OCI-LY1 (cell line): ENCODE results near the gene KIAA0319L.

Experiments used
- H2AFZ ChIP-seq: fragments of 200-600 bp; sonication (generic), shearing (Covaris generic); 2 replicates; pipeline ENCODE4 v1.6.0; 2014; ENCODE audit warnings: antibody characterized with exemption, mild to moderate bottlenecking, low read length
- H3F3A ChIP-seq: fragments of 200-600 bp; sonication (generic), shearing (Covaris generic); 2 replicates; pipeline ENCODE4 v1.6.0; 2014; ENCODE audit warnings: mild to moderate bottlenecking, antibody characterized with exemption, low read length, moderate library complexity; ENCODE audit not compliant: insufficient read depth
- H3K27ac ChIP-seq: fragments of 200-600 bp; sonication (generic); 2 replicates; pipeline ENCODE4 v1.5.1; 2014; ENCODE audit warnings: low read length, mixed run types, mild to moderate bottlenecking, low read depth; ENCODE audit not compliant: poor library complexity, severe bottlenecking
- H3K27me3 ChIP-seq: fragments of 200-600 bp; sonication (generic); 2 replicates; pipeline ENCODE4 v1.6.0; 2014; ENCODE audit warnings: antibody characterized with exemption, mild to moderate bottlenecking, low read length, moderate library complexity; ENCODE audit not compliant: insufficient read depth
- H3K36me3 ChIP-seq: fragments of 200-600 bp; sonication (generic); 2 replicates; pipeline ENCODE4 v1.6.1; 2014; ENCODE audit warnings: mild to moderate bottlenecking, antibody characterized with exemption, low read length, moderate library complexity, mixed read lengths; ENCODE audit not compliant: insufficient read depth
- H3K4me1 ChIP-seq: fragments of 200-600 bp; sonication (generic); 2 replicates; pipeline ENCODE4 v1.5.1; 2014; ENCODE audit warnings: mild to moderate bottlenecking, low read length, moderate library complexity; ENCODE audit not compliant: insufficient read depth, severe bottlenecking
- H3K4me2 ChIP-seq: fragments of 200-600 bp; sonication (generic), shearing (Covaris generic); 2 replicates; pipeline ENCODE4 v1.6.1; 2014; ENCODE audit warnings: low read length
- H3K4me3 ChIP-seq: fragments of 200-600 bp; sonication (generic); 2 replicates; pipeline ENCODE4 v1.5.1; 2014; ENCODE audit warnings: low read length, low read depth, mild to moderate bottlenecking, mixed read lengths; ENCODE audit not compliant: poor library complexity, severe bottlenecking
- H3K79me2 ChIP-seq: fragments of 200-600 bp; shearing (Covaris generic); 2 replicates; pipeline ENCODE4 v1.6.1; 2016; ENCODE audit warnings: mixed run types, low read length, mixed read lengths; ENCODE audit not compliant: insufficient read depth
- H3K9ac ChIP-seq: fragments of 200-600 bp; sonication (generic), shearing (Covaris generic); 2 replicates; pipeline ENCODE4 v1.6.1; 2014; ENCODE audit warnings: mild to moderate bottlenecking, low read length, mixed read lengths
- H3K9me2 ChIP-seq: fragments of 200-600 bp; sonication (generic), shearing (Covaris generic); 2 replicates; pipeline ENCODE4 v1.6.1; 2014; ENCODE audit warnings: low read depth, mild to moderate bottlenecking, low read length, mixed read lengths
- H3K9me3 ChIP-seq: fragments of 200-600 bp; shearing (Covaris generic); 2 replicates; pipeline ENCODE4 v1.6.1; 2014; ENCODE audit warnings: low read length, mixed read lengths
- H4K20me1 ChIP-seq: fragments of 200-600 bp; sonication (generic), shearing (Covaris generic); 2 replicates; pipeline ENCODE4 v1.6.0; 2016; ENCODE audit warnings: mild to moderate bottlenecking, low read length; ENCODE audit not compliant: insufficient read depth
- CTCF ChIP-seq: fragments of 200-600 bp; sonication (generic), shearing (Covaris generic); IDR thresholded peaks from 2 replicates; pipeline ENCODE4 v1.5.1; 2017; ENCODE audit warnings: mild to moderate bottlenecking, antibody characterized with exemption, low read length, moderate library complexity, mixed read lengths
- EZH2 ChIP-seq: fragments of 200-600 bp; sonication (generic), shearing (Covaris generic); IDR thresholded peaks from 2 replicates; pipeline ENCODE4 v1.8.0; 2017; ENCODE audit warnings: borderline replicate concordance, mixed run types, mild to moderate bottlenecking, antibody characterized with exemption, low read length, moderate library complexity, mixed read lengths

Gene KIAA0319L

GRCh38 chr1:35447278-35447677 is 109.9 kb downstream of the KIAA0319L start:
- H3K27ac ChIP-seq = no peak overlapping the region
- H3K36me3 ChIP-seq = peaks cover 35% of the 10 kb centered on the region; the same call in 1 of the 2 replicates
- no peaks in the 10 kb centered on the region for H3K9me2 ChIP-seq
- H2AFZ ChIP-seq = no peak overlapping the region
- H3K9ac ChIP-seq = no peak overlapping the region
- no peaks in the 10 kb centered on the region for H3F3A ChIP-seq
- no peaks in the 10 kb centered on the region for H4K20me1 ChIP-seq
- H3K79me2 ChIP-seq = no peaks in the 10 kb centered on the region
- H3K4me2 ChIP-seq = no peak overlapping the region
- TF ChIP-seq EZH2 (no peak), CTCF (no peak)
- no peaks in the 10 kb centered on the region for H3K27me3 ChIP-seq
- peaks cover 17% of the 10 kb centered on the region for H3K4me1 ChIP-seq
- no peak overlapping the region for H3K4me3 ChIP-seq
- H3K9me3 ChIP-seq = no peaks in the 10 kb centered on the region

GRCh38 chr1:35444519-35444774 is 112.8 kb downstream of the KIAA0319L start:
- Histone ChIP-seq H3K4me1 (peaks cover 10% of the 10 kb centered on the region), H4K20me1 (no peaks in the 10 kb centered on the region), H3F3A (no peaks in the 10 kb centered on the region), H3K9me2 (no peaks in the 10 kb centered on the region), H3K36me3 (peaks cover 37% of the 10 kb centered on the region; the same call in 1 of the 2 replicates), H3K79me2 (no peaks in the 10 kb centered on the region), H3K4me2 (no peak overlapping the region), H3K27ac (no peak overlapping the region), H2AFZ (no peak overlapping the region), H3K9me3 (no peaks in the 10 kb centered on the region), H3K9ac (no peak overlapping the region), H3K4me3 (no peak overlapping the region), H3K27me3 (no peaks in the 10 kb centered on the region)
- no peak for TF ChIP-seq EZH2
- TF ChIP-seq CTCF = no peak

- no peaks in the 10 kb centered on the region for H4K20me1 ChIP-seq
- H3K27me3 ChIP-seq = no peaks in the 10 kb centered on the region
- H3K27ac ChIP-seq = no peak overlapping the region
- no peak overlapping the region for H3K4me3 ChIP-seq
- H3K79me2 ChIP-seq = no peaks in the 10 kb centered on the region
- H3K9me2 ChIP-seq = no peaks in the 10 kb centered on the region
- no peaks in the 10 kb centered on the region for H3F3A ChIP-seq
- peaks cover 33% of the 10 kb centered on the region; the same call in 1 of the 2 replicates for H3K36me3 ChIP-seq
- no peaks in the 10 kb centered on the region for H3K9me3 ChIP-seq
- no peak overlapping the region for H2AFZ ChIP-seq
- peak; percentile 46; the same call in 1 of the 2 replicates for TF ChIP-seq CTCF
- no peak for TF ChIP-seq EZH2
- H3K4me1 ChIP-seq = peaks cover 10% of the 10 kb centered on the region
- no peak overlapping the region for H3K9ac ChIP-seq
- H3K4me2 ChIP-seq = no peak overlapping the region
Measured at GRCh38 chr1:35443768-35444518, 113.3 kb downstream of the KIAA0319L start.
